Thoracic aorta (tissue), 2 donors: ENCODE measurements around the gene SH3TC1. TPM values are rescaled to one million over a fixed set of nuclear protein-coding genes. Genes with fewer than 3 reads are reported as not detected.

Experiments
- ATAC-seq: fragments of 150-250 bp; one replicate; pipeline ENCODE4 v1.8.0; 2017; ENCODE audit warnings: low read depth; ENCODE audit not compliant: insufficient number of reproducible peaks, low FRiP score
- DNase-seq: peaks from one replicate; pipeline ENCODE4 v3.0.0-alpha.2; 2020; ENCODE audit warnings: low spot score
- H3K27ac ChIP-seq, 2 donors: fragments of 200-600 bp; sonication (generic); 1 replicate in 1 of 2; 2 replicates in 1 of 2; pipeline ENCODE4 v1.5.1; 2016; ENCODE audit warnings: mild to moderate bottlenecking in 2 of 2, moderate library complexity in 2 of 2
- H3K27me3 ChIP-seq: fragments of 200-600 bp; sonication (generic); replicated peaks from 2 replicates; pipeline ENCODE4 v1.6.0; 2016; ENCODE audit warnings: mild to moderate bottlenecking; ENCODE audit not compliant: insufficient read depth
- H3K36me3 ChIP-seq: fragments of 200-600 bp; sonication (generic); one replicate; pipeline ENCODE4 v1.5.1; 2016
- H3K4me1 ChIP-seq, 2 donors: fragments of 200-600 bp; sonication (generic); 1 replicate in 1 of 2; 2 replicates in 1 of 2; pipeline versions ENCODE4 v1.5.1 to v1.6.0; 2016; ENCODE audit warnings: low read depth in 2 of 2, mild to moderate bottlenecking in 1 of 2; ENCODE audit not compliant: control insufficient read depth in 1 of 2
- H3K4me3 ChIP-seq: fragments of 200-600 bp; sonication (generic); 2 replicates; pipeline ENCODE4 v1.5.1; 2016; ENCODE audit warnings: mild to moderate bottlenecking
- H3K9me3 ChIP-seq: fragments of 200-600 bp; sonication (generic); 2 replicates; pipeline ENCODE4 v1.5.1; 2016
- CTCF ChIP-seq: fragments of 200-600 bp; sonication (generic); IDR thresholded peaks from one replicate; pipeline ENCODE4 v1.5.1; 2019; ENCODE audit warnings: antibody characterized with exemption
- total RNA-seq, 2 donors: library from RNA; depleted of rRNA; stranded (reverse); fragments of >200 nt; gene quantifications; one replicate each; pipeline versions ENCODE4 v1.1.0 to v1.2.3, GENCODE V29; 2016

SH3TC1 gene
- total RNA-seq, 2 donors from 2014 or later: 63.2 to 68.6 TPM

GRCh38 chr4:8274066-8274652 lies 75.1 kb downstream of the SH3TC1 start:
- no peaks in the 10 kb centered on the region for H3K27me3 ChIP-seq
- ATAC-seq (no peak), DNase-seq (no peak)
- H3K9me3 ChIP-seq: no peaks in the 10 kb centered on the region
- H3K4me1 ChIP-seq: peaks cover 14 to 72% of the 10 kb centered on the region in 2 donors
- no peak overlapping the region for H3K4me3 ChIP-seq
- H3K36me3 ChIP-seq: no peaks in the 10 kb centered on the region
- H3K27ac ChIP-seq: peak overlapping the region; percentile 33 to 38
- TF ChIP-seq CTCF: no peak

- ATAC-seq (peak; percentile 40), DNase-seq (peak; percentile 66)
- Histone ChIP-seq H3K4me1 (peaks cover 14 to 67% of the 10 kb centered on the region in 2 donors), H3K4me3 (no peak overlapping the region), H3K27ac (peak overlapping the region; percentile 33 to 38), H3K9me3 (no peaks in the 10 kb centered on the region), H3K27me3 (no peaks in the 10 kb centered on the region), H3K36me3 (no peaks in the 10 kb centered on the region)
- peak; percentile 48 for TF ChIP-seq CTCF
Measured at GRCh38 chr4:8274765-8275547, 75.9 kb downstream of the SH3TC1 start.

- Histone ChIP-seq H3K36me3 (no peaks in the 10 kb centered on the region), H3K4me1 (peaks cover 11 to 62% of the 10 kb centered on the region in 2 donors), H3K27me3 (no peaks in the 10 kb centered on the region), H3K9me3 (no peaks in the 10 kb centered on the region), H3K4me3 (no peak overlapping the region), H3K27ac (peak overlapping the region in 1 of 2 donors; percentile 16)
- TF ChIP-seq CTCF: no peak
- ATAC-seq (no peak), DNase-seq (no peak)
Measured at GRCh38 chr4:8275548-8275910, 76.4 kb downstream of the SH3TC1 start.

- no peaks in the 10 kb centered on the region for H3K9me3 ChIP-seq
- ATAC-seq: no peak
- no peak for TF ChIP-seq CTCF
Measured at GRCh38 chr4:8276358-8277240, 77.5 kb downstream of the SH3TC1 start.

More at GRCh38 chr4:8276358-8277240, 77.5 kb downstream of the SH3TC1 start:
- H3K4me1 ChIP-seq: peaks cover 16 to 66% of the 10 kb centered on the region in 2 donors
- H3K4me3 ChIP-seq: no peak overlapping the region
- no peaks in the 10 kb centered on the region for H3K36me3 ChIP-seq
- H3K27ac ChIP-seq: no peak overlapping the region
- no peak for DNase-seq
- H3K27me3 ChIP-seq: no peaks in the 10 kb centered on the region
